PFSK-1 (cell line): ENCODE data around the gene TNFRSF14.

Source experiments
- FOXP2 ChIP-seq: optimal IDR thresholded peaks from 2 replicates; pipeline ENCODE3; 2011; ENCODE audit warnings: borderline replicate concordance, control low read depth, inconsistent platforms; ENCODE audit not compliant: insufficient read depth; ENCODE audit errors: extremely low read length, extremely low read depth
- POLR2AphosphoS5 ChIP-seq: IDR thresholded peaks from 2 replicates; pipeline ENCODE4 v1.6.1; 2012; ENCODE audit warnings: low read depth, mild to moderate bottlenecking, control low read depth, low read length, moderate library complexity
- REST ChIP-seq, 2 experiments: IDR thresholded peaks; 2 replicates each; pipeline versions ENCODE4 v1.6.1 to v1.8.0; 2011 to 2012; ENCODE audit warnings: low read depth in 2 of 2, low read length in 2 of 2, control low read depth in 1 of 2, inconsistent platforms in 1 of 2, mild to moderate bottlenecking in 1 of 2, moderate library complexity in 1 of 2; ENCODE audit not compliant: insufficient read depth in 1 of 2
- SIN3A ChIP-seq: IDR thresholded peaks from 2 replicates; pipeline ENCODE4 v1.6.1; 2012; ENCODE audit warnings: mild to moderate bottlenecking, low read length, moderate library complexity, borderline replicate concordance; ENCODE audit not compliant: insufficient read depth
- TAF1 ChIP-seq: IDR thresholded peaks from 2 replicates; pipeline ENCODE4 v1.6.1; 2012; ENCODE audit warnings: low read length, control low read depth, borderline replicate concordance; ENCODE audit not compliant: insufficient read depth

Gene TNFRSF14

GRCh38 chr1:2530513-2531361 is 25.4 kb upstream of the TNFRSF14 start:
- no peak for TF ChIP-seq FOXP2
- no peak for TF ChIP-seq TAF1
- no peak for TF ChIP-seq SIN3A
- TF ChIP-seq POLR2AphosphoS5 = no peak
- no peak for TF ChIP-seq REST (IDR thresholded peaks at IDR 0.05; ENCODE audit: insufficient read depth in 1 of 2, low read depth in 2 of 2, low read length in 2 of 2)

GRCh38 chr1:2532485-2533160 is 23.5 kb upstream of the TNFRSF14 start:
- TF ChIP-seq SIN3A = no peak

GRCh38 chr1:2533365-2533764 is 22.8 kb upstream of the TNFRSF14 start:
- no peak for TF ChIP-seq SIN3A
- no peak for TF ChIP-seq FOXP2
- TF ChIP-seq REST (IDR thresholded peaks at IDR 0.05; ENCODE audit: insufficient read depth in 1 of 2, low read depth in 2 of 2, low read length in 2 of 2) = no peak
- TF ChIP-seq POLR2AphosphoS5 = no peak

GRCh38 chr1:2534315-2534686 is 21.9 kb upstream of the TNFRSF14 start:
- TF ChIP-seq TAF1 (no peak), POLR2AphosphoS5 (no peak), SIN3A (no peak), FOXP2 (no peak), REST (IDR thresholded peaks at IDR 0.05; ENCODE audit: insufficient read depth in 1 of 2, low read depth in 2 of 2, low read length in 2 of 2) (no peak)

GRCh38 chr1:2534687-2535441 is 21.3 kb upstream of the TNFRSF14 start:
- TF ChIP-seq POLR2AphosphoS5 (no peak), FOXP2 (no peak), REST (IDR thresholded peaks at IDR 0.05; ENCODE audit: insufficient read depth in 1 of 2, low read depth in 2 of 2, low read length in 2 of 2) (no peak), SIN3A (no peak), TAF1 (no peak)
